Astrocyte (in vitro differentiated cells and primary cell): ENCODE measurements around the gene KRT4. TPM values are rescaled to one million over a fixed set of nuclear protein-coding genes. Genes with fewer than 3 reads are reported as not detected.

Experiments
- DNase-seq: peaks from one replicate; pipeline ENCODE4 v3.0.0-alpha.2; 2010; ENCODE audit warnings: low read depth
- FAIRE-seq: peaks from 2 replicates; lab custom pipeline; 2011; peaks lifted over from hg19 to GRCh38; lab: Jason Lieb, UNC
- H2AFZ ChIP-seq: 2 replicates; pipeline ENCODE4 v1.6.0; 2012; ENCODE audit warnings: low read depth, low read length, inconsistent platforms
- H3K27ac ChIP-seq: 2 replicates; pipeline ENCODE4 v1.5.1; 2011; ENCODE audit warnings: low read depth, low read length, inconsistent platforms
- H3K27me3 ChIP-seq: 2 replicates; pipeline ENCODE4 v1.6.0; 2011; ENCODE audit warnings: low read length, inconsistent platforms; ENCODE audit not compliant: insufficient read depth
- H3K36me3 ChIP-seq: 2 replicates; pipeline ENCODE4 v1.5.1; 2011; ENCODE audit warnings: low read length, inconsistent platforms; ENCODE audit not compliant: insufficient read depth
- H3K4me1 ChIP-seq: 2 replicates; pipeline ENCODE4 v1.5.1; 2011; ENCODE audit warnings: low read length, inconsistent platforms; ENCODE audit not compliant: insufficient read depth
- H3K4me2 ChIP-seq: 2 replicates; pipeline ENCODE4 v1.6.0; 2012; ENCODE audit warnings: low read length, inconsistent platforms
- H3K4me3 ChIP-seq: 2 replicates; pipeline ENCODE4 v1.5.1; 2011; ENCODE audit warnings: low read depth, mild to moderate bottlenecking, low read length, inconsistent platforms; ENCODE audit not compliant: insufficient read depth
- H3K79me2 ChIP-seq: 2 replicates; pipeline ENCODE4 v1.6.0; 2012; ENCODE audit warnings: mild to moderate bottlenecking, low read length, inconsistent platforms; ENCODE audit not compliant: insufficient read depth
- H3K9ac ChIP-seq: 2 replicates; pipeline ENCODE4 v1.6.0; 2012; ENCODE audit warnings: mild to moderate bottlenecking, low read length, inconsistent platforms
- H3K9me3 ChIP-seq: 2 replicates; pipeline ENCODE4 v1.5.1; 2012; ENCODE audit warnings: low read depth, mild to moderate bottlenecking, low read length, inconsistent platforms; ENCODE audit not compliant: insufficient read depth
- H4K20me1 ChIP-seq: 2 replicates; pipeline ENCODE4 v1.6.0; 2012; ENCODE audit warnings: low read length, inconsistent platforms; ENCODE audit not compliant: insufficient read depth
- H3K27ac Mint-ChIP-seq: one replicate; pipeline ENCODE4 v1.8.0; 2021; ENCODE audit warnings: mild to moderate bottlenecking, mixed read lengths; ENCODE audit not compliant: unreplicated experiment
- H3K27me3 Mint-ChIP-seq: one replicate; pipeline ENCODE4 v1.8.0; 2021; ENCODE audit warnings: low read depth, mixed read lengths; ENCODE audit not compliant: unreplicated experiment
- H3K36me3 Mint-ChIP-seq: one replicate; pipeline ENCODE4 v1.8.0; 2021; ENCODE audit warnings: low read depth, mixed read lengths; ENCODE audit not compliant: unreplicated experiment
- H3K4me1 Mint-ChIP-seq: one replicate; pipeline ENCODE4 v1.8.0; 2021; ENCODE audit warnings: low read depth, mixed read lengths; ENCODE audit not compliant: unreplicated experiment
- H3K4me3 Mint-ChIP-seq: one replicate; pipeline ENCODE4 v1.8.0; 2021; ENCODE audit warnings: mild to moderate bottlenecking, moderate library complexity, mixed read lengths; ENCODE audit not compliant: unreplicated experiment
- H3K9me3 Mint-ChIP-seq: one replicate; pipeline ENCODE4 v1.8.0; 2021; ENCODE audit warnings: mild to moderate bottlenecking, mixed read lengths; ENCODE audit not compliant: unreplicated experiment
- CTCF ChIP-seq: IDR thresholded peaks from 2 replicates; pipeline ENCODE4 v1.5.1; 2011; ENCODE audit warnings: low read depth, mild to moderate bottlenecking, inconsistent platforms, low read length, moderate library complexity; ENCODE audit not compliant: insufficient read depth
- EZH2 ChIP-seq: IDR thresholded peaks from 2 replicates; pipeline ENCODE4 v1.6.1; 2012; ENCODE audit warnings: mild to moderate bottlenecking, low read length, inconsistent platforms; ENCODE audit not compliant: insufficient read depth
- total RNA-seq: library from RNA; stranded (reverse); gene quantifications from 2 replicates; pipeline ENCODE4 v1.2.1, GENCODE V29; 2021

Gene KRT4
- total RNA-seq, 1 donor from 2014 or later: not detected

GRCh38 chr12:52807544-52808470 lies 6.1 kb downstream of the KRT4 start:
- FAIRE-seq: no peak
- H3K9ac ChIP-seq: no peak overlapping the region
- no peaks in the 10 kb centered on the region for H3K4me1 ChIP-seq
- peaks cover 64% of the 10 kb centered on the region for H3K27me3 Mint-ChIP-seq
- no peaks in the 10 kb centered on the region for H3K4me1 Mint-ChIP-seq
- DNase-seq: no peak
- H3K4me2 ChIP-seq: no peak overlapping the region
- no peaks in the 10 kb centered on the region for H3K79me2 ChIP-seq
- H3K36me3 Mint-ChIP-seq: no peaks in the 10 kb centered on the region
- no peak overlapping the region for H3K27ac Mint-ChIP-seq
- H2AFZ ChIP-seq: no peak overlapping the region
- H3K9me3 Mint-ChIP-seq: no peaks in the 10 kb centered on the region
- H3K9me3 ChIP-seq: no peaks in the 10 kb centered on the region
- no peaks in the 10 kb centered on the region for H4K20me1 ChIP-seq
- peaks cover 46% of the 10 kb centered on the region for H3K27me3 ChIP-seq
- H3K27ac ChIP-seq: no peak overlapping the region
- no peaks in the 10 kb centered on the region for H3K36me3 ChIP-seq
- no peak overlapping the region for H3K4me3 Mint-ChIP-seq
- H3K4me3 ChIP-seq: no peak overlapping the region
- TF ChIP-seq EZH2: no peak

GRCh38 chr12:52806821-52807543 lies 6.9 kb downstream of the KRT4 start:
- H3K4me3 Mint-ChIP-seq: no peak overlapping the region

More at GRCh38 chr12:52806821-52807543, 6.9 kb downstream of the KRT4 start:
- Histone ChIP-seq H3K36me3 (no peaks in the 10 kb centered on the region), H3K4me3 (no peak overlapping the region), H3K9ac (no peak overlapping the region), H3K27ac (no peak overlapping the region), H3K79me2 (no peaks in the 10 kb centered on the region), H3K4me1 (no peaks in the 10 kb centered on the region), H3K4me2 (no peak overlapping the region), H2AFZ (no peak overlapping the region), H3K27me3 (peaks cover 47% of the 10 kb centered on the region), H4K20me1 (no peaks in the 10 kb centered on the region), H3K9me3 (no peaks in the 10 kb centered on the region)
- Mint-ChIP-seq H3K4me1 (no peaks in the 10 kb centered on the region), H3K27ac (no peak overlapping the region), H3K36me3 (no peaks in the 10 kb centered on the region), H3K27me3 (peaks cover 63% of the 10 kb centered on the region), H3K9me3 (peaks cover 3% of the 10 kb centered on the region)
- no peak for FAIRE-seq
- no peak for TF ChIP-seq EZH2
- no peak for TF ChIP-seq CTCF
- no peak for DNase-seq
